GM21576 (cell line): Measurements from ENCODE around the gene SH3GL1.

Source experiments
- ATAC-seq: cut with Tn5 transposase; IDR thresholded peaks from one replicate; pipeline ENCODE4 v1.9.1; 2021; ENCODE audit warnings: mild to moderate bottlenecking, moderate library complexity; ENCODE audit not compliant: unreplicated experiment

SH3GL1 gene

DNA sequence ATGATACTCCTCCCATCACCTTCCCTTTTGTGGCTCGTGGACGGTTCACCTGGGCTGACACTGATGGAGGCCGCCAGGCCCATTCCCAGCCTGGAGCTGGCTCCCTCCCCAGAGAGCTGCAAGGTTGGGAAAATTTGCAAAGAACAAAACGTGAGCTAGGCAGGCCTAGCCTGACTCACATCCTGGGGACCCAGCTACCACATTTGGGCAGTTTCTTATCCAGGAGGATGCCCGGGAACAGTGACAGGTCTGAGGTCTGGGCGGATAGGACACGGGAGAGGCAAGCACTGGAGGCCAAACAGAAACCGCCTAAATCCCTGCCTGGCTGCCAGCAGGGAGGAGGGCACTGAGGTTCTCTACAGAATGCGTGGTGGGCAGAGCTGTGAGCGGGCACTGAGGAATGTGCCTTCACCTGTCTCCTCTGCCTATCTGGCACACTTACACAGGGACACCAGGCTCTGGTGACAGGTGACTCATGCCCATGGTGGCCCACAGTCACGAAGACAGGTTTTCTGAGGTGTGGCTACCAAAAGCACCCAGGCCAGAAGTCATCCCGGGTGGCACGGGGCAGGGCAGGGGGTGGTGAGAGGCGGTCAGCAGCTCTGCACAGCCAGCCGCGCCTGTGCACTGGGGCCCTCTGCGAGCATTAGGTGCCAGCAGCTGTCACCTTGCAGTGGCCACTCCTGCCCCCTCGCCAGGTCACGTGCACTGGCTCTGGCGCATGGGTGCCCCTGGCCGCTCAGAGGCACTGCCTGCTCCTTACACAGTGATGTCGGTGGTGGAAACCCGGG lies 23.2 kb downstream of the SH3GL1 start:
- no peak for ATAC-seq

DNA sequence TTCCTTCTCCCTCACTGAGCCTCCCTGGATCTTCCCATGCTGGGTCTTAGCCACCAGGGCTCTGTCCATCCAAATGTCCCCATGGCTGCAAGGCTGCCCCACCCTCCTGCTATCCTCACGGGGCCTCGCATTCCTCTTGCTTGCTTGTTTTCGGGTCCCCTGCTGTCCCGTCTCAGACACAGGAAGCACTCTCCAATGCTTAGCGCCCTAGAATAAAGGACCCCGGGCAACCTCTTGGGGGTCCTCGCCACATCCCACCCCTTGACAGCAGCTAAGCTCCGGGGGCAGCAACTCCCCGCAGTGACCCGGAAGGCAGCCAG lies 23.7 kb downstream of the SH3GL1 start:
- no peak for ATAC-seq

DNA sequence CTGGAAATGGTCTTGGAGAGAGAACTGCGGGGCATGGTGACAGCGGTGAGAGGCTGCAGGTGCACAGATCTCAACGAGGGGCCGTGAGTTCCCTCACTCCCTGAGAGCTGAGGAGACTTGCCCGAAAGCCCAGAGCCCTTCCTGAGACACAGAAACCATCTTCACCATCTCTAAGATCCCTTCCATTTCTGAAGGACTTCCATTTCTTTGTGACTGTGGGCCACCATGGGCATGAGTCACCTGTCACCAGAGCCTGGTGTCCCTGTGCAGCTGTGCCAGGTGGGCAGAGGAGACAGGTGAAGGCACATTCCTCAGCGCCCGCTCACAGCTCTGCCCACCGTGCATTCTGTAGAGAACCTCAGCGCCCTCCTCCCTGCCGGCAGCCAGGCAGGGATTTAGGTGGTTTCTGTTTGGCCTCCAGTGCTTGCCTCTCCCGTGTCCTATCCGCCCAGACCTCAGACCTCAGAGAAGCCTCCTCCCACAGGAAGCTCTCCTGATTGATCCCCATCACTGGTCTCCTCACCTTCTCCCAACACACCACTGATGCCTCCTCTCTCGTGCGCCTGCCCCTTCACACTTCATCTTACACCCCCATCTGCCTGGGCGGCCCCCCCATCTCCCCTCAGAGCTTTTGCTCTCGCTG lies 24.2 kb downstream of the SH3GL1 start:
- ATAC-seq: peak; percentile 8

DNA sequence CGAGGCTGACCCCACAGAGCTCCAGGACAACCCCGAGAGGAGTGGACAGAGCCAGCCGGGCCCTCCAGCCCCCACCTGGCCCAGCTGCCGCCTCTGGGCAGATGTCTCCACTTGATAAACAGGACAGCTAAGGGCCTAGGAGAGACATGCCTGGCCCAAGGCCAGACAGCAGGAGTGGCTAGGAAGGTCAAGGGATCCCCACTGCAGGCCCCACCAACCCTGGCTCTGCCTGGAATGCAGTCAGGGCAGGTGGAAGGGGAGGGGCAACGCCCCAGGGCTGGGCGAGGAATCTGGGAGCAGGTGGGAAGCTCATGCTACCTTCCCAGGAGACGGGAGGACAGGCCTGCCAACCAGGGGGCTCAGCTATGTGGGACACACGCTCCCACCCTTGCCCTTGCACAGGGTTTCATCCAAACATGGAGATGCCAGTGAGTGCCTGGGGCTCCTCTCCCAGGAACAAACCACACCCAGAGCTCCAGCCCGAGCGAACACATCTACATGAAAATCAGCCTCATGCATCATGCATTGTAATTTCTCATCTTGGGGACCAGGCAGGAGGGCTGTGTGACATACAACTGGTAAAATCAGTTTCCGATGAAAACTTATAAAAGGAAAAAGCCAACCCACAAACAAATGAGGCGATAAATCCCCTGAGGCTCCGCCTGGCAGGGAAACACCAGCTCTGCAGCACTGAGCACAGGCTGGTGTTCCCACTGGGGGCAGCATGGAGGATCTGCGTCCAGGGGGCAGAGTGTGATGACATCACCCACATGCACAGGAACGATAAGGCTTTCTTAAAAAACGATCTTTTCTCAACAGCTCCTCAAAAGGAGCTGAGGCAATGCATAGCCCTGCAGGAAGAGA lies 25.0 kb downstream of the SH3GL1 start:
- peak; percentile 34 for ATAC-seq

DNA sequence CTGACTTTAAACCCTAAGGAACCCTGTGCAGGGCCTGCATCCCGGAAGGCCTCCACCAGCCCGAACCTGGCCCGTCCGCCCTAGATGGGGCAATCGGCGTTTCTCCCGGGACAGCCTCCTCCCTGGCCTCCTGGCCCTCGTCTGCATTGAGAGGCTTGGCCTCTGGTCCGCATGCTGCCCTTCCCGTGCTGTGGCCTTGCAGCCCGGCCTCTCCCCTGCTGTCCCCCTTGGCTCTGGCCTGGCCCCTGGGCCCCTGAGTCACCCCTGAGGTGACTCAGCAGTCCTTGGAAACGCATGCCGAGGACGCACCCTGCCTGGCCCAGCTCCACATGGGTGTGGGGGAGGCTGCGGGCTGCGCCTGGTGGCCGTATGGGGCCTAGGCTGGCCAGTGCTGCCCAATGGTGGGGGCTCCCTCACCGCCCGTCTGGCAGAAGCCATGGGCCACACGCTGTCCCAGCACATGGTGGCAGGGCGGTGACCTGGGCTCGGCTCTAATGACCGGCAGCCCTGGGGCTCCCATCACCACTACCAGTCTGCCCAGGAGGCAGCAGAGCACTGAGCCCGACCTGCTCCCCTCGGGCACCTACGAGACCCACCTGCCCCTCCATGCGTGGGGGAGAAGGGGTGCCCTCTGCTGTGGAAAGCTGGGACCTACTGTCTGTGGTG lies 25.7 kb downstream of the SH3GL1 start:
- no peak for ATAC-seq

DNA sequence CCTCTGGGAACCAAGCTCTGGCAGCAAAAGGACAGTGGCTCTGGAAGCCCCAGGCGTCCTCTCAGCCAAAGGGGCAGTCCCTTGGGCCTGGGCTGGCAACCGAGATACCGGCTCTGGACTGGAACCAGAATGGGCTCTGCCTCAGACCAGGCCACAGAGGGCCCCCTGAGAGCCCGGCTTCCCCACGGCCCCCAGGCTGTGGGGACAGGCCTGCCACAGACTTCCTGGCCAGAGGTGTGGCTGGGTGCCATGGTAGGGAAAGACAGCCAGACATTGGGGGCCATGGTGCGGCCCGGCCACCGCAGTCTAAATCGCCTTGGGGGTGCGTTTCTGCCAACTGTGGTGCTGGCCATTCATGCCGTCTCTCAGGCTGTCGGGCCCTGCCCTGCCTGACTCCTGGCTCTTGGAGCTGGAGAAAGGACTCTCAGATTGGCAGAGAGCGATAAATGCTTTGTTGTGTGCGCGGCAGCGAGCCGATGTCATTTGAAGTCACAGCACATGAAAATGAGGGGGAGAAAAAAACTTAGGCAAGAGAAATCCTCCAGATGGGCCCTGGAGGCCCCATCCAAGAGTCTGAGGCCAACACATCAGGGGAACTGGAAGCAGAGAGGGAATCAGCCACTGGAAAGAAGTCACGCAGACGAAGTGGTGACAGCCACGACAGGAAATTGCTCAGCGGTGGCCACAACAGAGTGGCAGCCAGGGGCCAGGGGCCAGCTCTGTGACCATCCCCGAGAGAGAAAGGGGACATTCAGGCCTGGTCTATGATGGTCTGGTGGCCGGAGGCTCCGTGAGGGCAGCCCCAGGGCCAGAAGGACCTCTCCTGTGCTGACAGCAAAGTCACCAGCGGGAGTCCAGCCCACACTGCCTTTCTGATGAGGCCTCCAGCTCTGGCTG lies 26.5 kb downstream of the SH3GL1 start:
- no peak for ATAC-seq

DNA sequence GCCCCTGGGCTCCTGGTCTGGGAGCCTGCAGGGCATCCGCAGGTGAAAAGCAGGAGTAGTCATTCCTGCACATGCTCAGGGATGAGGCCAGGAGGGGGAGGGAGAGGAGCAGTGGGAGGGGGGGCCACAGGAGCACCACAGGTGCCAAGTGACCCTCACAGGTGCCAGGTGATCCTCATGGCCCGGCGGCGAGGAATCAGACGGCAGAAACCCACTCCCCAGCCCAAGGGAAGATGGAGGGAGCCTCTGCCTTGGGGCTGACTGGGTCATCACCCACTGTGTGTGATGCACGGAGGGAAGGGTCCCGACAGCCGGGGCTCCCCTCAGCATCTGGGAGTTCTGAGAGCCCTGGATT lies 27.4 kb downstream of the SH3GL1 start:
- ATAC-seq: no peak

DNA sequence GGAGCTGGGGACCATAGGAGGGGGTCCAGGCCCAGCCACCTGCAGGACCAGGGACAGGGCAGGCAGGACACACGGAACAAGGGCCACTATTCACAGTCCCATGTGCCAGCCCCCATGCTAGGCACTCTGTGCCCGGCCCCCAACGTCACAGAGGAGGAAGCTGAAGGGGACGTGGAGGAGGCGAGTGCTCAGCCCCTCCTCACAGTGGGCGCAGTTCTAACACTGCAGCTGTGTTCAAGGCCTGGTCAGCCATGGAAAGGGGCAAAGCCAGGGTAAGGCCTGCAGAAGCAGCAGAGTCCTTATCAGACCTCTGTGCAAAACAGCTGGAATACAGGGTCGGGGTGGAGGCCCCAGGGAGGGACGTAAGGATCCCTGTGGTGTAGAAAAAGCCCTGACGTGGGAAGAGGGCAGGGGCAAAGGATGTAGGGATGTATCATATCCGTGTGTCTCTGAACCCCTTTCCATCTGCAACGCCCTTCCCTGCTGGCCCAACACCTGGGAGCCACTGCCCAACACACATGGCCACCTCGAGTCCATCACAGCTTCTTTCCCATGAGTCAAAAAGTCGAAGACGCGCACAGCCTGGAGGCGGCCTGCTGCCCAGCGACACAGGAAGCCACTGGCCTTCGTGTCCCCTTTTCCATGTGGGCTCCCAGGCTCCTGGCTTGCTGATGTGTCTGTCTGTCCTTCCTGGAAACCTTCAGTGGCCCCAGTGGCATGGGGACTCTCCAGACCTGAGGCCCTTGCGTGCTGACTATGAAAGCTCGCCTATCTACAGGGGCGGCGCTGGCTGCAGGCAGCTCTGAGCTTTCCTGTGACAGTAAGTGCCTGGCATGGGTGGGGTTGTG lies 28.0 kb downstream of the SH3GL1 start:
- no peak for ATAC-seq

DNA sequence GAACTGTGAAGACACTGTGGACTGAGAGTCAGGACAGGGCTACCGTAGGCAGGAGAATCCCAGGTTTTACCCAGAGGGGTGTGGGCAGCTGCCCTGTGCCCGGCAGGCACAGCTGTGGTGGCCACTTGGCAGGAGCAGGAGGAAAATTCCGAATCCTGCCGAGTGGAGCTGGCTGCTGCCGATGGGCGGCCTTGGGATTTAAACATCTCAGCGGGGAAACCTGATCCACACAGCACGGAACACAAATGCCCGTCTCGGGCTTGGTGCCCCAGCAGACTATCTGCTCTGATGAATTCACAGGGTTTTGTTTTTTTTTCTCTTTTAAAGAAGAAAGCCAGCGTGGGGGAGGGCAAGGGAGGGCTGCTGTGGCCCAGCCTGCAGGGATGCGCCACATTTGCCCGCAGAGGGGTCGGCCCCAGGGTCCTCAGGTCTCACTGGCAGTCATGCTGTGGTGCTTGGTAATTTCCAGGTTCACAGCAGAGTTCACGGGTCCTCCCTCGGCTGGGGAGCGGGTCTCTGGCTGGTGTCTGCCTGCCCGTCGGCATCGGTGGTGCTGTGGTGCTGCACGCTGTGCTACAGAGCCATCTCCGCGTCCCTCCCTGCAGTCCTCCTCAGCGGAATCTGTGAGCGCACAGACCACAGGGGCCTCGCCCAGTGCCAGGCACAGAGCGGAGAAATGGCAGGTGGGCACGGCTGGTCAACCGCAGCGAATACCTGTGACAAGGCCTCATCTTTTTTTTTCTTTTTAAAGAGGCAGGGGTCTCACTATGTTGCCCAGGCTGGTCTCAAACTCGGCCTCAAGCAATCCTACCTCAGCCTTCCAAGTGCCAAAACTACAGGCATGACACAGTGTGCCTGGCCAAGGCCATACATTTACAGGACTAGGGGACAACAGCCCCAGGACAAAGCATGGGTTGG lies 28.8 kb downstream of the SH3GL1 start:
- ATAC-seq: no peak

DNA sequence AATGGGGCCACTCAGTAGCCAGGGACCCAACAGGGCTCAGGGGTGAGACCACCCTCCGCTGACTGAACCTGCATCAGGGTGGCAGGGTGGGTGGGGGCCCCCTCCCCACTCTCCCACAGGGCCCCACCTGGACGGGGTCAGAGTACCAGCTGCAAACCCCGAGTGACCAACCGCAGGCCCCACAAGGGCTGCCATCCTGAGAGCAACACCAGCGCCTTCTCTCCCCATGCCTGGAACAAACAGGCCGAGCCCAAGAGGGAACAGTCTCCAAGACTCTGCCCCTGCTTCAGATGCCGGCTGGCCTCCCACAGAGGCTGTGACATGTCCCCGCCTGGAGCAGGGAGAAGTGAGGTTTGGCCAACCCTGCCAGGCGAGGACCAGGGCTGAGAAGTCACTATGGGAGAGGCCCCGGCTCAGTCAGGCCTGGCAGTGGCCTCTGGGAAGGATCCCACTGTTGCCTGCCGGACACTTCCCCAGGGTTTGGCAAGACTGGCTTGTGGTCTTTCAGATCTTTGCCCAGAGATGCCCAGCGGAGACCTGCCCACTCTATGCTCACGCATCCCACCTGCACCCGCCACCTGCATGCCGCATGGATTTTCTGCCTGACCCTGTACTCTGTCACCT lies 29.8 kb downstream of the SH3GL1 start:
- no peak for ATAC-seq

DNA sequence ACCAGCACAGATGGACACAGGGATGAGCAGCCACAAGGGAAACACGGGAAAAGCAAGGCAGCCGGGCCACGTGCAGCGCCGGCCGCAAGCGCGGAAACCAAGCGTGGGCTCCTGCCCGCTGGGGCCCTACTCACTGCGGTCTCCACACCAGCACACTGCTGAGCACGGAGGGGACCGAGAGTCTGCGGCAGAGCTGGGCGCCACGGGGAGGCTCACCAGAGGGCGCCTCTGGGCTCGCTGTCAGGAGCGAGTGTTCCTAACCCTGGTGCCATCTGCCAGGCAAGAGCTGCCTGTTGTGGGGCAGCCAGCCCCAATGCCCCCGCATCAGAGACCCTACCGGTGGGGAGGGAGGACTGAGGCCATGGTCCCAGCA lies 30.5 kb downstream of the SH3GL1 start:
- no peak for ATAC-seq

DNA sequence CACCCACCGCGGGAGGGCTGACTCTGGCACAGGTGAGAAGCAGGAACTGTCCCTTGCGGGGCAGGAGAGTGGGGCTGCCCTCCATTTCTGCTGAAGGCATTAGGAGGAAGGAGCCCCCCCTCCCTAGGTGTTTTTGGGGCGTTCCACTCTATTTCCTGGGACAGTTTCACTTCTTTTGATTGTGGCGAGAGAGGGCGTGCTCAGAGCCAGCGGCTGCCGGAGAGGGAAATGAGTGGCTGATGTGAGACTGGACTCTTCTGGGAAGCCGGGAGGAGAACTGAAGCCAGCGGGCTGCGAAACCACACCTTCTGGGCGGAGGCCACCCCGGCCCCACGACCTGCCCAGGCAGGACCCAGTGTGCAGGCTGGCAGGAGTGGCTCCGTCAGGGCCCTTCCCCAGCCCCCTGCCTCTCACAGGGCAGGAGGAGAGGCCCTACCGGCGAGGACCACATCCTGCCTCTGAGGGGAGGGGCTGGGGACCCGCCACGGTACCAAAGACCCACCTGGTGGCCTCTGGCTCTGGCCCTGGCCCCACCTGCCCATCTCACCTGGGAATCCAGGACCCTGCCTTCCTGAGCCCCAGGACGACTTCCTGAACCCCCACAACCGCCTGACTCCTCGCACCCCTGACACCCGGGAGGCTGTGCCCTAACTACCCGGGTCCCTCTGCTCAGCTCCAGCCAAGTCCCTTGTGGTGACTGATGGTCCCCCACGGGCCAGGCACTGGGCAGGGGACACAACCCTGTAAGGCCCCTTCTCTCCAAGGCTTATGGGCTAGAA lies 31.0 kb downstream of the SH3GL1 start:
- peak; percentile 38 for ATAC-seq

DNA sequence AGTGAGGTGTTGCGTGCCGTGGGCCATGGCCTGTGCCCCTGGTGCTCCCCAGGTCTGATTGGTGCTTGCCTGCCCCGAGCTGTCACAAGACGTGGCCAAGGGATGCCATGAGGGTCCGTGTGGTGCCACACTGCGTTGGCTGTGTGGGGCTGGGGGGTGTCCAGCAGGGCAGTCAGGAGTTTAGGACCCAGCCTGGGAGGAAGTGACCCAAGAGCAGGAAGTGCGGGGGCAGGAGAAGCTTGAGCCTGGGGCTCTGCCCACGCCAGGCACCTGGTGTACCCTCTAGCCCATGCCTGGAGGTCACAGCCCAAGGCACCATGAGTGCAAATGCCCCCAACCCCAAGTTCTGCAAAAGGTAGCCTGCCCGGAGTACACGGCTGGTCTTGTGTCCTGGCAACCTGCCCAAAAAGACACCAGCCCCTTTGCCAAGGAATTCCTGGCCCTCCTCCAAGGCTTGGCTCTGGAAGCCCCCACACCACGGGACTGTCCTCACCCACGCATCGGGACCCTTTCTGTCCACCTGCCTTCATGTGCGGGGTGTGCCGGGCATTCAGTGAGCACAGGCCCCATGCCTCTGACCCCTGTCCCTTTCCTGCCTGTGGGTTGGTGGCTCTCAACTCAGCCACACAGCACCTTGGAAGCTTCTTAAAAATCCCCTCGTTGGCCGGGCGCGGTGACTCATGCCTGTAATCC lies 32.1 kb downstream of the SH3GL1 start:
- no peak for ATAC-seq

DNA sequence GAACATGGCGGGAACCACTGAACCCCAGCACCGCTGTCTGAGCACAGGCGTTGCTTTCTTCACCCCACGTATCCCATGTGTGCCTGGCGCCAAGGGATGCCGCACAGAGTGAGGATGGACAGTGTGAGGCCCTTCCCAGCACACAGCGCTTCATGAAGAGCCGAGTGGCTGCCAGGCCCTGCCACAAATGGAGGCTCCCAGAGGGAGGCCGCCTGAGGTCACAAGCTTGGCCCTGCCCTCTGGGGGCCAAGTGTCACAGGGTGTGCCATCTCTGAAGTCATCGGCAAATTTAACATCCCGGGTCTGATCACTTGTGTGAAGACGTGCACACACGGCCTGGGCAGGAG lies 32.6 kb downstream of the SH3GL1 start:
- ATAC-seq: no peak

DNA sequence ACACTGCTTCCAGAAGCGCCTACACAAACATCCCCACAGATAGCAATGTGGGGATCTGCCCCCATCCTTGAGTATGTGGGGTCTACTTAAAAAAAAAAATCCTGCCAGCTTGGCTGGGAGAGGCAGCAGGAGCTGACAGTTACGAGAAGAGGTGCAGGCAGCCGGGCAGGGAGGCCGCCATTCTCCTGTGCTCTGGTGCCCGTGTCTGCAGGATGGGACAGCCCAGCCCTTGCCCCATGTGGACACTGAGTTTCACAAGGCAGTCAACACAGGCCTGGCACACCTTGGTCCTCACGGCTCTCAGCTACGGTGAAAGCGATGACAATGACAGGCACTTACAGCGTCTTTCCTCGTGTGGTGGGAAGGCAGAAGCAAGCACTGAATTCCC lies 33.0 kb downstream of the SH3GL1 start:
- no peak for ATAC-seq

DNA sequence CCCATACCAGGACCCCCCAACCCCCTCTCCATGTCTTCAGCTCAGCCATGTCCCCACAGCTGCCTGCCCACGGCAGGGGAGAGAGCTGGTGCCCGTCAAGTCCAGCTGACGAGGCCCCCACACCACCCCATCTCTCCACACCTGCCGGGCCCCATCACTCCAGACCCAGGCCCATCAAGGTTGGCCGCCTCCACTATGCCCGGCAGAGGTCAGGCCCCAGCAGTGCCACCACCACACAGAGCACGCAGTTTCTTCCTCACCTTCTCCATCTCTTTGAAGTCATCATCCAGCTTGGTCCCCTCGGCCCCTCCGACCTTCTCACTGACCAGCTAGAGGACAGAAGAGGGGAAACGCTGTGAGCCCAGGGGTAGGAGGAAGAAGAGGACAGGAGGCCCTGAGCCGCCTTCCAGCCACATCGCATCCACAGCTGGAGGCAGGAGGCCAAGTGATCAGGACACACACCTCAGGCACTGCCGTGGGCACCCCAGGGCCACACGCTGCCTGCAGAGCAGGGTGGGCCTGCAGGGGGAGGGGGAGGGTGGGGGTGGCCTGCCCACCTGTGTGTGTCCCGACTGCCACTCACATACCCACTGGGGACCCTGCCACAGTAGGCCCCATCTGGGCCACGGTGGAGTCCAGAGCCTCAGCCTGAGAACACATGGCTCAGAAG lies 33.5 kb downstream of the SH3GL1 start:
- no peak for ATAC-seq
